ENCODE measurements around the gene GSK3A. TPM values are rescaled to one million over a fixed set of nuclear protein-coding genes. Genes with fewer than 3 reads are reported as not detected.

Gene GSK3A
- total RNA-seq, 1 experiment from 2014 or later, result 46.0 TPM

- Histone ChIP-seq H3K36me3 (ENCODE audit: control insufficient read depth, insufficient read depth, low read length) (no peaks in the 10 kb centered on the region), H3K27ac (ENCODE audit: low read length) (no peak overlapping the region), H3K27me3 (ENCODE audit: control insufficient read depth, insufficient read depth, low read length) (no peaks in the 10 kb centered on the region), H3K4me3 (ENCODE audit: low read depth in 2 of 2, low read length in 2 of 2) (no peak overlapping the region), H3K4me1 (ENCODE audit: control insufficient read depth, insufficient read depth, low read length) (no peaks in the 10 kb centered on the region), H3K9me3 (ENCODE audit: control insufficient read depth, insufficient read depth, low read depth, low read length) (no peaks in the 10 kb centered on the region)
- no peak for ATAC-seq
- ChIA-PET POLR2A (no interaction called here), CTCF (no interaction called here)
- BruUV-seq (replicated peaks), result no TSS peak
- in situ Hi-C loops (cut with HindIII; ENCODE audit: low pct_unique_long_range_greater_than_20kb, low sequenced_read_pairs) (no loop called here), intact Hi-C loops (cut with micrococcal nuclease; ENCODE audit: unreplicated experiment) (no loop called here)
- TF ChIP-seq POLR2AphosphoS5 (IDR thresholded peaks at IDR 0.05; ENCODE audit: low read depth, low read length) (no peak), CTCF (IDR thresholded peaks at IDR 0.05) (no peak), REST (IDR thresholded peaks at IDR 0.05; ENCODE audit: insufficient read depth in 1 of 2, low read depth in 2 of 2, low read length in 1 of 2) (no peak), SIN3A (IDR thresholded peaks at IDR 0.05; ENCODE audit: borderline replicate concordance, insufficient read depth, low read depth, low read length) (no peak), TCF7L2 (IDR thresholded peaks at IDR 0.05; ENCODE audit: low read depth, low read length) (no peak)
- DNase-seq (ENCODE audit: low read depth, low spot score), result no peak
These were observed 51.1 kb downstream of the GSK3A start for GRCh38 chr19:42191330-42191729.

- intact Hi-C loops (cut with micrococcal nuclease; ENCODE audit: unreplicated experiment), result no loop called here
- H3K36me3 ChIP-seq (ENCODE audit: control insufficient read depth, insufficient read depth, low read length), result no peaks in the 10 kb centered on the region
- H3K27me3 ChIP-seq (ENCODE audit: control insufficient read depth, insufficient read depth, low read length), result no peaks in the 10 kb centered on the region
- no peak for ATAC-seq
- no peak overlapping the region for H3K4me3 ChIP-seq (ENCODE audit: low read depth in 2 of 2, low read length in 2 of 2)
- no peak for TF ChIP-seq POLR2AphosphoS5 (IDR thresholded peaks at IDR 0.05; ENCODE audit: low read depth, low read length)
- no peak for TF ChIP-seq CTCF (IDR thresholded peaks at IDR 0.05)
- TF ChIP-seq TCF7L2 (IDR thresholded peaks at IDR 0.05; ENCODE audit: low read depth, low read length), result no peak
- no peak for TF ChIP-seq SIN3A (IDR thresholded peaks at IDR 0.05; ENCODE audit: borderline replicate concordance, insufficient read depth, low read depth, low read length)
- no peak for TF ChIP-seq REST (IDR thresholded peaks at IDR 0.05; ENCODE audit: insufficient read depth in 1 of 2, low read depth in 2 of 2, low read length in 1 of 2)
- POLR2A ChIA-PET, result no interaction called here
- H3K4me1 ChIP-seq (ENCODE audit: control insufficient read depth, insufficient read depth, low read length), result no peaks in the 10 kb centered on the region
- no peak for DNase-seq (ENCODE audit: low read depth, low spot score)
- no TSS peak for BruUV-seq (replicated peaks)
- in situ Hi-C loops (cut with HindIII; ENCODE audit: low pct_unique_long_range_greater_than_20kb, low sequenced_read_pairs), result no loop called here
- CTCF ChIA-PET, result no interaction called here
- H3K27ac ChIP-seq (ENCODE audit: low read length), result no peak overlapping the region
- H3K9me3 ChIP-seq (ENCODE audit: control insufficient read depth, insufficient read depth, low read depth, low read length), result no peaks in the 10 kb centered on the region
These were observed 53.3 kb downstream of the GSK3A start for GRCh38 chr19:42189133-42189532.

Data from Panc1 (cell line).